H1 (cell line): ENCODE data around the gene SLC25A42. TPM values are rescaled to one million over a fixed set of nuclear protein-coding genes. Genes with fewer than 3 reads are reported as not detected.

ENCODE experiments used
- CTCF ChIA-PET: fragments of 300-600 bp; sonication (Branson Sonifier 250); formaldehyde crosslinking; loops from one replicate; lab custom pipeline; 2021; ENCODE audit not compliant: partially characterized antibody; lab: Charles Lee
- POLR2A ChIA-PET: fragments of 300-600 bp; sonication (Branson Sonifier 250); formaldehyde crosslinking; loops from one replicate; lab custom pipeline; 2021; ENCODE audit warnings: inconsistent platforms; ENCODE audit not compliant: partially characterized antibody; lab: Charles Lee
- DNase-seq, 2 experiments: peaks; one replicate each; pipeline versions ENCODE4 v3.0.0 to v3.0.0-alpha.2; 2010 to 2022; ENCODE audit warnings: low spot score in 2 of 2, low read depth in 1 of 2, mixed read lengths in 1 of 2
- FAIRE-seq: peaks from 2 replicates; lab custom pipeline; 2011; peaks lifted over from hg19 to GRCh38; lab: Jason Lieb, UNC
- H2AFZ ChIP-seq: 2 replicates; pipeline ENCODE4 v1.8.1; 2012; ENCODE audit warnings: low read length, inconsistent platforms
- H2AK5ac ChIP-seq: 2 replicates; pipeline ENCODE4 v1.6.1; 2013; ENCODE audit warnings: low read depth, low read length
- H2BK120ac ChIP-seq: replicated peaks from 2 replicates; pipeline ENCODE3; 2013; ENCODE audit warnings: low read depth, low read length, inconsistent platforms
- H2BK12ac ChIP-seq: 2 replicates; pipeline ENCODE4 v1.6.1; 2013; ENCODE audit warnings: low read depth, low read length
- H2BK15ac ChIP-seq: 2 replicates; pipeline ENCODE4 v1.6.1; 2013; ENCODE audit warnings: low read length
- H2BK20ac ChIP-seq: 2 replicates; pipeline ENCODE4 v1.6.1; 2013; ENCODE audit warnings: low read length
- H2BK5ac ChIP-seq: 2 replicates; pipeline ENCODE4 v1.6.1; 2013; ENCODE audit warnings: low read depth, low read length
- H3K14ac ChIP-seq: 2 replicates; pipeline ENCODE4 v1.6.1; 2013; ENCODE audit warnings: inconsistent platforms; ENCODE audit not compliant: insufficient read length
- H3K18ac ChIP-seq: 2 replicates; pipeline ENCODE4 v1.6.1; 2013; ENCODE audit warnings: low read length; ENCODE audit errors: extremely low read depth
- H3K23ac ChIP-seq: 2 replicates; pipeline ENCODE4 v1.6.1; 2013; ENCODE audit warnings: inconsistent platforms; ENCODE audit not compliant: insufficient read length
- H3K23me2 ChIP-seq: 2 replicates; pipeline ENCODE4 v1.6.1; 2013; ENCODE audit warnings: low read depth, low read length
- H3K27ac ChIP-seq: 2 replicates; pipeline ENCODE4 v1.6.1; 2011; ENCODE audit warnings: low read depth, low read length, inconsistent platforms
- H3K27me3 ChIP-seq, 4 experiments: replicated peaks in 1 of 4; 1 replicate in 1 of 4; 2 replicates in 3 of 4; pipeline versions ENCODE4 v1.6.1 to v1.8.1; 2011 to 2013; ENCODE audit warnings: low read length in 3 of 4, mild to moderate bottlenecking in 3 of 4, inconsistent platforms in 2 of 4, mixed read lengths in 2 of 4, moderate library complexity in 1 of 4; ENCODE audit not compliant: control insufficient read depth in 3 of 4, insufficient read depth in 3 of 4; ENCODE audit errors: extremely low read depth in 1 of 4
- H3K36me3 ChIP-seq, 4 experiments: 2 replicates each; pipeline versions ENCODE4 v1.6.1 to v1.8.1; 2011 to 2013; ENCODE audit warnings: mild to moderate bottlenecking in 4 of 4, low read length in 3 of 4, moderate library complexity in 2 of 4, control low read depth in 1 of 4, inconsistent platforms in 1 of 4; ENCODE audit not compliant: insufficient read depth in 4 of 4, control insufficient read depth in 2 of 4
- H3K4ac ChIP-seq: replicated peaks from 2 replicates; pipeline ENCODE3; 2013; ENCODE audit warnings: low read length, low read depth, mixed read lengths, inconsistent platforms; ENCODE audit not compliant: insufficient read length
- H3K4me1 ChIP-seq, 4 experiments: replicated peaks in 1 of 4; 1 replicate in 1 of 4; 2 replicates in 3 of 4; pipeline versions ENCODE4 v1.6.1 to v1.8.1; 2011 to 2013; ENCODE audit warnings: low read length in 3 of 4, inconsistent platforms in 2 of 4, mixed read lengths in 1 of 4; ENCODE audit not compliant: insufficient read depth in 4 of 4, control insufficient read depth in 3 of 4
- H3K4me2 ChIP-seq, 2 experiments: 2 replicates each; pipeline versions ENCODE4 v1.6.1 to v1.8.1; 2011 to 2013; ENCODE audit warnings: low read depth in 2 of 2, low read length in 2 of 2, control low read depth in 1 of 2, inconsistent platforms in 1 of 2, mild to moderate bottlenecking in 1 of 2; ENCODE audit not compliant: insufficient read depth in 1 of 2
- H3K4me3 ChIP-seq, 4 experiments: fragments of 200-600, 300-600 bp in 1 of 4; sonication (generic), shearing (Covaris generic), sonication (Bioruptor Twin) in 1 of 4; 2 replicates each; pipeline versions ENCODE4 v1.5.1 to v1.8.1; 2011 to 2016; ENCODE audit warnings: low read length in 4 of 4, low read depth in 3 of 4, control low read depth in 2 of 4, inconsistent platforms in 2 of 4, mild to moderate bottlenecking in 2 of 4, mixed read lengths in 1 of 4, moderate library complexity in 1 of 4; ENCODE audit not compliant: insufficient read depth in 2 of 4; ENCODE audit errors: extremely low read depth in 1 of 4
- H3K56ac ChIP-seq: replicated peaks from 2 replicates; pipeline ENCODE3; 2013; ENCODE audit warnings: low read depth, mild to moderate bottlenecking, mixed read lengths, low read length, inconsistent platforms; ENCODE audit not compliant: insufficient read length
- H3K79me1 ChIP-seq: 2 replicates; pipeline ENCODE4 v1.6.1; 2013; ENCODE audit warnings: low read depth, low read length, control low read depth
- H3K79me2 ChIP-seq, 2 experiments: 2 replicates each; pipeline versions ENCODE4 v1.6.1 to v1.8.1; 2012 to 2013; ENCODE audit warnings: low read length in 2 of 2, mild to moderate bottlenecking in 2 of 2, inconsistent platforms in 1 of 2; ENCODE audit not compliant: insufficient read depth in 2 of 2, control insufficient read depth in 1 of 2
- H3K9ac ChIP-seq, 4 experiments: replicated peaks in 1 of 4; 1 replicate in 1 of 4; 2 replicates in 3 of 4; pipeline versions ENCODE4 v1.6.1 to v1.8.1; 2011 to 2013; ENCODE audit warnings: low read depth in 3 of 4, low read length in 3 of 4, control low read depth in 2 of 4, mild to moderate bottlenecking in 2 of 4, moderate library complexity in 2 of 4, inconsistent platforms in 1 of 4; ENCODE audit errors: extremely low read depth in 1 of 4
- H3K9me3 ChIP-seq, 2 experiments: 2 replicates each; pipeline versions ENCODE4 v1.6.1 to v1.8.1; 2012 to 2013; ENCODE audit warnings: mild to moderate bottlenecking in 2 of 2, moderate library complexity in 2 of 2, control low read depth in 1 of 2, inconsistent platforms in 1 of 2, low read depth in 1 of 2, low read length in 1 of 2, mixed read lengths in 1 of 2; ENCODE audit not compliant: insufficient read depth in 2 of 2
- H4K20me1 ChIP-seq, 2 experiments: replicated peaks in 1 of 2; 2 replicates each; pipeline versions ENCODE3 to v1.8.1; 2011 to 2013; ENCODE audit warnings: inconsistent platforms in 2 of 2, low read length in 2 of 2, mild to moderate bottlenecking in 1 of 2; ENCODE audit not compliant: insufficient read depth in 2 of 2, control insufficient read depth in 1 of 2
- H4K5ac ChIP-seq: 2 replicates; pipeline ENCODE4 v1.6.1; 2013; ENCODE audit warnings: low read length, low read depth, mixed read lengths, inconsistent platforms; ENCODE audit not compliant: insufficient read length
- H4K8ac ChIP-seq: 2 replicates; pipeline ENCODE4 v1.8.0; 2013; ENCODE audit warnings: mild to moderate bottlenecking, moderate library complexity, low read length, inconsistent platforms; ENCODE audit not compliant: insufficient read depth; ENCODE audit errors: extremely low read depth
- H4K91ac ChIP-seq: replicated peaks from 2 replicates; pipeline ENCODE3; 2013; ENCODE audit warnings: low read length, mixed read lengths, inconsistent platforms; ENCODE audit not compliant: insufficient read length
- BCL11A ChIP-seq, 2 experiments: IDR thresholded peaks; one replicate each; pipeline ENCODE4 v1.6.1; 2011; ENCODE audit warnings: low read depth in 2 of 2, low read length in 2 of 2, mild to moderate bottlenecking in 2 of 2
- BRCA1 ChIP-seq: IDR thresholded peaks from 2 replicates; pipeline ENCODE4 v1.6.1; 2012; ENCODE audit warnings: low read depth, low read length, improper control_type of control experiment
- EGR1 ChIP-seq: IDR thresholded peaks from 2 replicates; pipeline ENCODE4 v1.6.1; 2011; ENCODE audit warnings: low read depth, low read length, borderline replicate concordance
- KDM1A ChIP-seq: fragments of 200-600, 300-600 bp; sonication (generic); IDR thresholded peaks from 2 replicates; pipeline ENCODE4 v1.7.1; 2016; ENCODE audit warnings: mild to moderate bottlenecking, low read length, borderline replicate concordance
- MAFK ChIP-seq: IDR thresholded peaks from 2 replicates; pipeline ENCODE4 v1.6.1; 2012; ENCODE audit warnings: low read depth, mild to moderate bottlenecking, improper control_type of control experiment, low read length
- PHF8 ChIP-seq: fragments of 200-600 bp; sonication (generic); conservative IDR thresholded peaks from 2 replicates; pipeline ENCODE4 v1.7.1; 2012; ENCODE audit warnings: low read depth, mild to moderate bottlenecking, inconsistent platforms, low read length, moderate library complexity
- POLR2AphosphoS5 ChIP-seq: IDR thresholded peaks from 2 replicates; pipeline ENCODE4 v1.6.1; 2011; ENCODE audit warnings: low read depth, low read length
- SAP30 ChIP-seq: fragments of 300-600 bp; sonication (generic); IDR thresholded peaks from 2 replicates; pipeline ENCODE4 v1.7.1; 2012; ENCODE audit warnings: low read length, moderate library complexity, mild to moderate bottlenecking, inconsistent platforms; ENCODE audit not compliant: insufficient read depth, insufficient replicate concordance
- SIN3A ChIP-seq, 2 experiments: IDR thresholded peaks in 1 of 2; conservative IDR thresholded peaks in 1 of 2; 2 replicates each; pipeline ENCODE4 v1.6.1; 2011 to 2012; ENCODE audit warnings: low read length in 2 of 2, improper control_type of control experiment in 1 of 2, low read depth in 1 of 2, mild to moderate bottlenecking in 1 of 2
- SP4 ChIP-seq: IDR thresholded peaks from 2 replicates; pipeline ENCODE4 v1.6.1; 2012; ENCODE audit warnings: low read length, inconsistent platforms
- TBP ChIP-seq: IDR thresholded peaks from 2 replicates; pipeline ENCODE4 v1.6.1; 2011; ENCODE audit warnings: low read depth, low read length, improper control_type of control experiment
- YY1 ChIP-seq: IDR thresholded peaks from 2 replicates; pipeline ENCODE4 v1.6.1; 2011; ENCODE audit warnings: low read depth, mild to moderate bottlenecking, low read length
- WGBS, 2 experiments: shearing (Covaris generic) in 1 of 2; methylation state at CpG; one replicate each; pipeline versions ENCODE4 v1.1.6 to v1.1.7; 2013 to 2015; ENCODE audit warnings: low lambda C conversion rate in 2 of 2, mixed read lengths in 2 of 2, inconsistent platforms in 1 of 2, low coverage in 1 of 2, missing lambda C conversion rate in 1 of 2; ENCODE audit not compliant: insufficient replicate concordance in 2 of 2, insufficient coverage in 1 of 2, insufficient read length in 1 of 2; ENCODE audit errors: extremely low coverage in 1 of 2, missing lambda C conversion rate in 1 of 2; 5-methylcytosine and 5-hydroxymethylcytosine counted together
- polyA plus RNA-seq, 7 experiments: library from polyadenylated mRNA; depleted of rRNA in 3 of 7; stranded (reverse) in 5 of 7; unstranded in 2 of 7; fragments of >200 nt in 5 of 7; fragments of 200-250 nt in 2 of 7; gene quantifications; 1 replicate in 5 of 7; 2 replicates in 1 of 7; 4 replicates in 1 of 7; pipeline versions ENCODE4 v1.2.1 to v1.2.3, GENCODE V29; 2011 to 2013; ENCODE audit warnings: missing spikeins in 2 of 7, mixed read lengths in 2 of 7
- total RNA-seq: library from RNA; stranded (reverse); fragmentation: NEBNext Ultra II Directional; extraction: Animal tissue kit (Norgen Biotek cat#: 25700); gene quantifications from 2 replicates; pipeline ENCODE4 v1.2.1, GENCODE V29; 2021
- TF ChIP-seq, protein P1 (sequence below): IDR thresholded peaks from 2 replicates; pipeline ENCODE4 v1.6.1; 2012; ENCODE audit warnings: inconsistent platforms

Gene SLC25A42
- total and polyA plus RNA-seq, 2 of the 8 experiments (the other 6 are each of a cell fraction or from before 2014, with no cell fraction given), result 5.9 to 6.2 TPM

DNA sequence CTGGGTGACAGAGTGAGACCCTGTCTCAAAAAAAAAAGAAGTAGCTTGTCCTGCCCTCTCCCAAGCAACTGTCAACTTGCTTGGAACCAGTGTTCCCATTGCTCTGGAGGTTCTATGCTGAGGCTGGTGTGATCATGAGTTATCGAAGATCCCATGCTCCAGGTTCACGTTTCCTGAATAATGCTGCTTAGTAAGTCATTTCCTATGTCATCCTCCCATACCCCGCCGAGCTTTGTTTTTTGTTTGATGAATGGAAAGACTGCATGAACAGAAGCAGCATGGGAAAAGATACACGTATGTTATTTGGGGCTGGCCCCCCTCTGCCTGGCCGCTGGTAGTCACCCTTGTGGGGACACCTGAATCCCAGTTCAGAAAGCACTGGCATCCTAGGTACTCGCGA, 11.3 kb downstream of the SLC25A42 start:
- no peaks in the 10 kb centered on the region for H3K36me3 ChIP-seq
- no peak overlapping the region for H2BK20ac ChIP-seq
- TF ChIP-seq POLR2AphosphoS5 (no peak), KDM1A (no peak), BRCA1 (no peak), TBP (no peak), SP4 (no peak), SAP30 (no peak), BCL11A (IDR thresholded peaks at IDR 0.05; ENCODE audit: low read depth in 2 of 2, low read length in 2 of 2) (no peak), EGR1 (no peak), SIN3A (conservative IDR thresholded peaks at IDR 0.05 in 1 of 2, IDR thresholded peaks at IDR 0.05 in 1 of 2; ENCODE audit: low read depth in 1 of 2, low read length in 2 of 2) (no peak), YY1 (no peak), MAFK (no peak), PHF8 (no peak)
- TF ChIP-seq, protein P1, sequence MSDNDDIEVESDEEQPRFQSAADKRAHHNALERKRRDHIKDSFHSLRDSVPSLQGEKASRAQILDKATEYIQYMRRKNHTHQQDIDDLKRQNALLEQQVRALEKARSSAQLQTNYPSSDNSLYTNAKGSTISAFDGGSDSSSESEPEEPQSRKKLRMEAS, result no peak
- no peaks in the 10 kb centered on the region; the same call in 1 of the 2 replicates for H3K23me2 ChIP-seq
- H3K14ac ChIP-seq, result no peak overlapping the region
- no peak overlapping the region for H2BK15ac ChIP-seq
- no peak overlapping the region for H4K8ac ChIP-seq
- no peak overlapping the region for H4K91ac ChIP-seq
- no peak overlapping the region for H2AK5ac ChIP-seq
- no peak for FAIRE-seq
- POLR2A ChIA-PET, result interaction anchor here (1.6 kb wide), 1 partner anchor 30 kb away, joined by 6 read pairs; no protein-coding TSS in a partner anchor
- no peak overlapping the region for H3K23ac ChIP-seq
- H3K18ac ChIP-seq, result no peak overlapping the region
- CTCF ChIA-PET, result interaction anchor here (1.2 to 3.0 kb wide), 3 partner anchors 23 to 65 kb away, joined by 3 to 13 read pairs (median 5); no protein-coding TSS in a partner anchor
- no peak overlapping the region for H2BK12ac ChIP-seq
- no peak overlapping the region for H3K9ac ChIP-seq
- no peak overlapping the region for H3K27ac ChIP-seq
- no peak overlapping the region for H2BK5ac ChIP-seq
- H3K4me2 ChIP-seq, result no peak overlapping the region
- H3K27me3 ChIP-seq, result peaks cover 0 to 35% (median 25%) of the 10 kb centered on the region in 4 experiments; a peak in 6 of 7 replicates
- no peak overlapping the region for H3K4me3 ChIP-seq
- DNase-seq, result no peak
- H2AFZ ChIP-seq, result no peak overlapping the region
- H4K20me1 ChIP-seq, result peaks cover 0 to 4% of the 10 kb centered on the region in 2 experiments
- no peak overlapping the region for H2BK120ac ChIP-seq
- H3K79me1 ChIP-seq, result 0 out of 2 replicates have a peak, but pooled peaks cover 2% of the 10 kb centered on the region
- no peak overlapping the region for H3K4ac ChIP-seq
- no peaks in the 10 kb centered on the region for H3K79me2 ChIP-seq
- WGBS, 2 experiments, result 92% methylated on average over 8 of the region's 8 CpGs; no CpG with 5 or more reads in 1 of the 2 experiments
- no peak overlapping the region for H3K56ac ChIP-seq
- no peak overlapping the region for H4K5ac ChIP-seq
- no peaks in the 10 kb centered on the region for H3K4me1 ChIP-seq
- no peaks in the 10 kb centered on the region for H3K9me3 ChIP-seq
